Measurements from ENCODE around the gene KREMEN1.
A peak's percentile ranks its signal among the peaks of the same experiment; 100 is the strongest.

Gene KREMEN1

GRCh38 chr22:29201782-29202181, 128.9 kb downstream of the KREMEN1 start:
- no peak for TF ChIP-seq CTCF (IDR thresholded peaks at IDR 0.05; ENCODE audit: low read depth, low read length)
- H3K4me3 ChIP-seq (replicated peaks in 1 of 2; ENCODE audit: low read depth in 2 of 2, low read length in 2 of 2) = no peak overlapping the region
- DNase-seq (ENCODE audit: low read depth in 2 of 2) = no peak

GRCh38 chr22:29202212-29203192, 129.7 kb downstream of the KREMEN1 start:
- peak; percentile 68 to 69 for DNase-seq (ENCODE audit: low read depth in 2 of 2)
- no peak overlapping the region for H3K4me3 ChIP-seq (replicated peaks in 1 of 2; ENCODE audit: low read depth in 2 of 2, low read length in 2 of 2)
- peak; percentile 44 for TF ChIP-seq CTCF (IDR thresholded peaks at IDR 0.05; ENCODE audit: low read depth, low read length)

GRCh38 chr22:29203488-29204454, 130.9 kb downstream of the KREMEN1 start:
- no peak overlapping the region for H3K4me3 ChIP-seq (replicated peaks in 1 of 2; ENCODE audit: low read depth in 2 of 2, low read length in 2 of 2)
- DNase-seq (ENCODE audit: low read depth in 2 of 2) = no peak
- no peak for TF ChIP-seq CTCF (IDR thresholded peaks at IDR 0.05; ENCODE audit: low read depth, low read length)

- no peak overlapping the region for H3K4me3 ChIP-seq (replicated peaks in 1 of 2; ENCODE audit: low read depth in 2 of 2, low read length in 2 of 2)
- no peak for TF ChIP-seq CTCF (IDR thresholded peaks at IDR 0.05; ENCODE audit: low read depth, low read length)
- DNase-seq (ENCODE audit: low read depth in 2 of 2) = no peak
Measured at GRCh38 chr22:29204455-29205183, 131.8 kb downstream of the KREMEN1 start.

- DNase-seq (ENCODE audit: low read depth in 2 of 2) = no peak
- TF ChIP-seq CTCF (IDR thresholded peaks at IDR 0.05; ENCODE audit: low read depth, low read length) = no peak
- peak overlapping the region; percentile 33 to 36 for H3K4me3 ChIP-seq (replicated peaks in 1 of 2; ENCODE audit: low read depth in 2 of 2, low read length in 2 of 2)
Measured at GRCh38 chr22:29205252-29205593, 132.4 kb downstream of the KREMEN1 start.
